ENCODE results near the gene CAPS2.
"Not testable (repeated sequence)": the region's sequence is repeated elsewhere in the genome, so short reads cannot be mapped to it uniquely, and the experiment has no call there.

- TF ChIP-seq GABPB1 (CRISPR knock-in tag; IDR thresholded peaks at IDR 0.05); EZH2 (IDR thresholded peaks at IDR 0.05; ENCODE audit: borderline replicate concordance, low read depth, low read length): not testable (repeated sequence)
- TF ChIP-seq, protein P1, sequence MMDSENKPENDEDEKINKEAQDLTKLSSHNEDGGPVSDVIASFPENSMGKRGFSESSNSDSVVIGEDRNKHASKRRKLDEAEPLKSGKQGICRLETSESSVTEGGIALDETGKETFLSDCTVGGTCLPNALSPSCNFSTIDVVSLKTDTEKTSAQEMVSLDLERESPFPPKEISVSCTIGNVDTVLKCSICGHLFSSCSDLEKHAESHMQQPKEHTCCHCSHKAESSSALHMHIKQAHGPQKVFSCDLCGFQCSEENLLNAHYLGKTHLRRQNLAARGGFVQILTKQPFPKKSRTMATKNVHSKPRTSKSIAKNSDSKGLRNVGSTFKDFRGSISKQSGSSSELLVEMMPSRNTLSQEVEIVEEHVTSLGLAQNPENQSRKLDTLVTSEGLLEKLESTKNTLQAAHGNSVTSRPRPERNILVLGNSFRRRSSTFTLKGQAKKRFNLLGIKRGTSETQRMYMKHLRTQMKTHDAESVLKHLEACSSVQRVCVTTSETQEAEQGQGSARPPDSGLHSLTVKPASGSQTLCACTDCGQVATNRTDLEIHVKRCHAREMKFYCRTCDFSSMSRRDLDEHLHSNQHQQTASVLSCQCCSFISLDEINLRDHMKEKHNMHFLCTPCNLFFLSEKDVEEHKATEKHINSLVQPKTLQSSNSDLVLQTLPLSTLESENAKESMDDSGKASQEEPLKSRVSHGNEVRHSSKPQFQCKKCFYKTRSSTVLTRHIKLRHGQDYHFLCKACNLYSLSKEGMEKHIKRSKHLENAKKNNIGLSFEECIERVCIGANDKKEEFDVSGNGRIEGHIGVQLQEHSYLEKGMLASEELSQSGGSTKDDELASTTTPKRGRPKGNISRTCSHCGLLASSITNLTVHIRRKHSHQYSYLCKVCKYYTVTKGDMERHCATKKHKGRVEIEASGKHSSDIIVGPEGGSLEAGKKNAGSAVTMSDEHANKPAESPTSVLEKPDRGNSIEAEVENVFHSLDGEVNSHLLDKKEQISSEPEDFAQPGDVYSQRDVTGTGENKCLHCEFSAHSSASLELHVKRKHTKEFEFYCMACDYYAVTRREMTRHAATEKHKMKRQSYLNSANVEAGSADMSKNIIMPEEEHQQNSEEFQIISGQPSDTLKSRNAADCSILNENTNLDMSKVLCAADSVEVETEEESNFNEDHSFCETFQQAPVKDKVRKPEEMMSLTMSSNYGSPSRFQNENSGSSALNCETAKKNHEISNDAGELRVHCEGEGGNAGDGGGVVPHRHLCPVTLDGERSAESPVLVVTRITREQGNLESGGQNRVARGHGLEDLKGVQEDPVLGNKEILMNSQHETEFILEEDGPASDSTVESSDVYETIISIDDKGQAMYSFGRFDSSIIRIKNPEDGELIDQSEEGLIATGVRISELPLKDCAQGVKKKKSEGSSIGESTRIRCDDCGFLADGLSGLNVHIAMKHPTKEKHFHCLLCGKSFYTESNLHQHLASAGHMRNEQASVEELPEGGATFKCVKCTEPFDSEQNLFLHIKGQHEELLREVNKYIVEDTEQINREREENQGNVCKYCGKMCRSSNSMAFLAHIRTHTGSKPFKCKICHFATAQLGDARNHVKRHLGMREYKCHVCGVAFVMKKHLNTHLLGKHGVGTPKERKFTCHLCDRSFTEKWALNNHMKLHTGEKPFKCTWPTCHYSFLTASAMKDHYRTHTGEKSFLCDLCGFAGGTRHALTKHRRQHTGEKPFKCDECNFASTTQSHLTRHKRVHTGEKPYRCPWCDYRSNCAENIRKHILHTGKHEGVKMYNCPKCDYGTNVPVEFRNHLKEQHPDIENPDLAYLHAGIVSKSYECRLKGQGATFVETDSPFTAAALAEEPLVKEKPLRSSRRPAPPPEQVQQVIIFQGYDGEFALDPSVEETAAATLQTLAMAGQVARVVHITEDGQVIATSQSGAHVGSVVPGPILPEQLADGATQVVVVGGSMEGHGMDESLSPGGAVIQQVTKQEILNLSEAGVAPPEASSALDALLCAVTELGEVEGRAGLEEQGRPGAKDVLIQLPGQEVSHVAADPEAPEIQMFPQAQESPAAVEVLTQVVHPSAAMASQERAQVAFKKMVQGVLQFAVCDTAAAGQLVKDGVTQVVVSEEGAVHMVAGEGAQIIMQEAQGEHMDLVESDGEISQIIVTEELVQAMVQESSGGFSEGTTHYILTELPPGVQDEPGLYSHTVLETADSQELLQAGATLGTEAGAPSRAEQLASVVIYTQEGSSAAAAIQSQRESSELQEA (IDR thresholded peaks at IDR 0.05; ENCODE audit: low read depth) = not testable (repeated sequence)
Measured at GRCh38 chr12:75346215-75346614, 16.1 kb upstream of the CAPS2 start.
